Erythroblast (primary cell): ENCODE data around the gene DNAJB6.

Experiments used
- GATA1 ChIP-seq: IDR thresholded peaks from 2 replicates; pipeline ENCODE4 v1.6.1; 2011; ENCODE audit warnings: low read depth, mild to moderate bottlenecking, control low read depth, low read length, moderate library complexity
- POLR2A ChIP-seq: IDR thresholded peaks from 2 replicates; pipeline ENCODE4 v1.6.1; 2011; ENCODE audit warnings: mild to moderate bottlenecking, low read length

DNA sequence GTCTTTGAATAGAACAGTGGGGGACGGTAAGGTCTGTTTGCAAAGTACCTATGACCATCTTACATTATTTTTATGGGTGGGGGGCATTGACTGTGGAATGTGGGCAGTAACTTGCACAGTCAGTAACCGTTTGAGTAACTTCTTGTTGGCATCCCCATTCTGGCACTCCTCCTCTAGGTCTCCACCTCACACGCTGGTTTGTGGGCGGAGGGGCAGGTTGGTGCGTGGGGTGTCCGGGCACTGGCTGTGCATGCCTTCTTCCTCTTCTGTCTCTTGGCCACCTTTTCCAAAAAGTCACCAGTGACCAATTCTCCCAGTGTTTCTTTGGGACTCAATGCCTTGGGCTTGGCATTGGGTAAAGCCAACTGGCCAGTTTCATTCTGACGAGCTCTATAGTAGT lies 43.6 kb downstream of the DNAJB6 start:
- TF ChIP-seq POLR2A (no peak), GATA1 (no peak)
